HTERT RPE-1 (cell line): ENCODE data around the gene GRIK3.

Experiments
- in situ Hi-C: fragments of 300-500 bp; cut with MboI; formaldehyde crosslinking; loops from 4 replicates; pipeline ENCODE4 v1.14.3; 2020; ENCODE audit warnings: low sequenced_read_pairs

Gene GRIK3

DNA sequence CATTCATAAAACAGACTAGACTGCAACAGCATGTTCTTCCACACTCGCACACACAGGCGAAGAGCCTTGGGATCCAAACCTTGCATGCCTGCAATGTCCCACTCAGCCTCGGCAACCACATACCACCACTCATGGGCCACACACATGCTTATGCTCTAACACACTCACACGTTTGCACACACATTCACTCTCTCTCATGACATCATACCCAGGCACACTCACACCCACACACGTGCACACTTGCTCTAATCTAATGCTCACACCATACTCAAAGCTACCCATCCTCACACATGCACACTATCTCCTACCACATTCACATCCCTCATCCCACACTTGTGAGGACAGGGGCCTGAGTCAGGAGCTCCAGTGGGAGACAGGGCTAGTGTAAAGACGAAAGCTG, 50.3 kb downstream of the GRIK3 start:
- in situ Hi-C loops = no loop called here

DNA sequence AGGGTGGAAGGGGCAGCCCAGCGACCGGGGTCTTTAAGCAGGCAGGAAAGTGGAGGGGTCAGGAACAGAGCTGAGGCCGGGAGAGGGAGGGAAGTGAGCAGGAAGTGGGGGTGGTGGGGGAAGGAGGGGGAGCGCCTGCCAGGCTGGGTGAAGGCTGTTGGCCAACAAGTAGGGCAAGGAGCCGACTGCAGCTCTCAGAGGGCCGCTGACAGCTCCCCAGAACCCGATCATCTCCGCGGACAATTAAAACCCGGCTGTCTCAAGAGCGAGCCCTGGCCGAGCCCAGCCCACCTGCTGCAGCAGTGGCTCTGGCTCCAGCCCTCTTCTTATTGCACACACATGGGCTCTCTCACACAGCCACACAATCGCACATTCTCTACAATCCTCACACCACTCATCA, 51.6 kb downstream of the GRIK3 start:
- in situ Hi-C loops = no loop called here

DNA sequence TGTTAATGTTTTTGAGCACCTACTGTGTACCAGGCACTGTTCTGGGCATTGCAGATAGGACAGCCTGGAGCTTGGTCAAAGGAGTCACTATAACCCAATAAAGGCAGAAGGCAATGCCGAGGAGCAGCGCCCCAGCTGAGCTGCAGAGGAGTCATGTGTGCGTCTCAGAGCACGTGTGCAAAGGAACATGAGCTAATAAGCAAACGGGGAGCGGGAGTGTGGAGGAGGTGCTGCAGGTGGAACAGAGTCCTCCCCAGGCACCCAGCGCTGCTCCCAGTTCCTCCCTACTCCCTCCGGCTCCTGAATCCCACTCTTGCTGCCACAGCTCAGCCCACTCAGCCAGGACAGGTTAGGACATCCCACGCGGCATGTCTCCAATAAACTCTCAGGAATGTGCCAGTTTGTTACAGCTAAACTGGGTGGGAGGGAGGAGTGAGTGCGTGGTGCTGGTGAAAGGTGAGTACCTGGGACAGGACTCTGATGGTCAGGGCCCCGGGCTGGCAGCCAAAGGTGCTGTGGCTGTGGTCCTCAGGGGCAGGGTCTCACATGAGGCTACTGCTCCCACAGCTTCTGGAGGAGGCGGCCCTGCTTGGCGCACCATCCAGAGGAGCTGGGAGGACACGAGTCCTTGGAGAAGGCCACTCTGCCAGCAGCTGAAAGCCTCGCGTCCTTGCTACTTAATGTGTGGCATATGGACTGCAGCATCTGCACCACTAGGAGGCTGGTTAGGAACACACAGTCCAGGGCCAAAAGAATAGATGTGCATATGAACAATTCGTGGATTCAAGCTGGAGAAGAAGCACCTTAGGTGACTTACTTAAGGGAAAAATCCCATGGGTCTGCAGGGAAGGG, 52.3 kb downstream of the GRIK3 start:
- in situ Hi-C loops = no loop called here

DNA sequence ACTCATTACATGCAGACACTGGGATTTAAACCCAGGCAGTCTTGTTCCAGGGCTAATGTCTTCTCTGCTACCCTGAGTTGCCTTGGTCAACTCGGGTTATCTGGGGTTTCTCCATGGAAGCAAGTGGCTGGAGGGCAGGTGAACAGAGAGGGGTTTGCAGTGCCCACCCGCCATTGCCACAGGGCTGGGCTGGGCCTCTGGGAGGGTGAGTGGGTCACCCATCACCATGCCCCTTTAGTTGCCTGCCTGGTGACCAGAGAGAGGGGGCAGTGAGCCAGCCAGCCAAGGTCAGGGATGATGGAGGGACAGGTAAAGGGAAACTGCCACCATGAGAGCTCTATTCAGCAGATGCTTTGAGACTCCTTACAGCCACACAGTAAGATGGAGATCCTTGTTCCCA, 53.2 kb downstream of the GRIK3 start:
- in situ Hi-C loops = no loop called here

DNA sequence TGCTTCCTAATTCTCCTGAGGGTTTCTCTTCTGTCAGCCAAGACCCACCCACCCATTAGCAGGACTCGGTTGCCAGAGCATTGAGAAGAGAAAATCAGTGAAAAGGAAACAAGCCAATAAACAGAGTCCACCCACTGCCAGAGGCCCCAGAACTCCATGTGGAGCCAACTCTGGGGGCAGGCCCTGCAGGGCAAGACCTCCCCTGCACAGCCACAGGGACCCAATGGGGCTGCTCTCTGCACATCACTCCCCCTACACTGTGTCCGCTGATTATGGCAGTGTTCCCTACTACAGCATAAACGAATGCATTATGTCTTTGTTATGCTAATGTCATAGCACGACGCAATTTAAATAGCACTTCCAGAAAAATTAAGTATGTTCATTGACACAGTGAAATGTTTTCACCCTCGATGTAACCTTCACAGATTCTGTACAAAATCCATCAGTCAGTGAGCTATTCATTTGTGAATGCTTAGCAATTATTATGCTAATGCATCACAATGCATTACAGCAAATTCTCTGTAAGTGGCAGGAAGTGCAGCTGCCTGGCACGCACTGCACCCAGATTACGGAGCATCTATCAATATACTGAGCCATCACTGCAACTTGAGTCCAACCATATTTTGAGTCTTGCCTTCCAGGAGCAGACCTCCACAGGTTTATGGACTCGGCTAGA, 56.4 kb downstream of the GRIK3 start:
- in situ Hi-C loops = no loop called here

DNA sequence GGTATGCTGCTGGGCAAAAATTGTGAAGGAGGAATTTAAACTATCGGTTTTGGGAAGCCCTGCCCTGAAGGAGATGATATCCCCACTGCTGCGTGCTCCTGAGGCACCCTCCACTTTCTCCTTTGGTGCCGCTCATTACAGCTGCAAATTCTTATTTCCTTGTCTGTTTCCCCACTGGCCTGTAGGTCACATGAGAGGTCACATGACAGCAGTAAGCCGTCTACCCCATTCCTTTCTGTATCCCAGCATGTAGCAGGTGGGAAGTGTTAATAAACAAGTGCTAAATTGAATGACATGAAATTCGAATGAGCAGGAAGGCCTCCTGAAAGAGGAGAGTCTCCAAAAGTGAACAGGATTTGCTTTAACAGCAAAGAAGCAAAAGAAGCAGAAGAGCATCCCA, 58.7 kb downstream of the GRIK3 start:
- in situ Hi-C loops = no loop called here

DNA sequence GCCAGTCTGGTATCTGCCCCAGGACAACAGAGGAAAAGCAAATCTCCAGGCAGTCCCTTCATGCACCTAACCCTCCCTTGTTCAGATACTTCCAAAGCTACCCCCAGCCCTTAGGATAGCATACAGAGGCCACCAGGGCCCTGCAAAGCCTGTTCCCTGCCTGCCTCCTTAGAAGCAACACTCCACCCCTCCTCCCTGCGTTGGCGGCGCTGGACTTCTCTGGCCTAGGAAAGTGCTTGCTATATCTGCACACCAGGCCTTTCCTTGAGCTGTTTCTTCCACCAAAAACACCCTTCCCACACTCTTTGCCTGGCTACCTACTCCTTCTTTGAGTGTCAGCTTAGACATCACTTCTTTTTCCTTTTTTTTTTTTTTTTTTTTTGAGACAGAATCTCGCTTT, 61.3 kb downstream of the GRIK3 start:
- in situ Hi-C loops = no loop called here

DNA sequence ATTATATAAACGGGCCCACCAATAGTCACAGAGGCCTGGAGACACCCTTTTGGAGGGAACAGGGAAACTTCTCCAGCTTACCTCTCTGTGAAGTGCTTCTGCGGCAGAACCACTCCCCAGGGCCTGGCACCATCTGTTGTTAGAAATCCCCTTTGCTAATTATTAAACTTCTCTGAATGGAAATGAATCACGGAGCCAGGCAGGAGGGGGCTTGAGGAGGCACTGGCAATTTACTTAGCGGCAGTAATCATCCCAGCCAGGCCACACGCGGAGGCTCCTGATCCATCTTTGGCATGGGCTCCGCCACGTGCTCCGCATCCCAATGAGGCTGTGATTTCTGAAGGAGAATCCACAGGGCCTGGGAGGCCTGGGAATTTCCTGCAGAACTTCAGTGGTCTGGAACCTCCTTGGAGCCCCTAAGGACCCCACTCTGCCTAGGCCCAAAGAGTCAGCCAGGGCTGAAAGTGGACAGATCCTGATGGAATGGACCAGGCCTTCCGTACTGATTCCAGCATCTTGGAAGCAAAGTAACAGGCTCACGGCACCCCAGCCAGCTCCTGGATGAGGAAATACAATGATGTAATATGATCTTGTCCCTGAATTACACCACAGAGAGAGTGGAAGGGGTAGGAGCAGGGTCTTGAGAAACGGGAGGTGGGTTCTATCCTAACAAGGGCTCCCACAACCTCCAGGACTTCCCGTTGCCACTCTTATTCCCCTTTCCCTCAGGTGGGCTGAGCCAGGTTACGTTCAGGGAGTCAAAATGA, 62.3 kb downstream of the GRIK3 start:
- in situ Hi-C loops = no loop called here

DNA sequence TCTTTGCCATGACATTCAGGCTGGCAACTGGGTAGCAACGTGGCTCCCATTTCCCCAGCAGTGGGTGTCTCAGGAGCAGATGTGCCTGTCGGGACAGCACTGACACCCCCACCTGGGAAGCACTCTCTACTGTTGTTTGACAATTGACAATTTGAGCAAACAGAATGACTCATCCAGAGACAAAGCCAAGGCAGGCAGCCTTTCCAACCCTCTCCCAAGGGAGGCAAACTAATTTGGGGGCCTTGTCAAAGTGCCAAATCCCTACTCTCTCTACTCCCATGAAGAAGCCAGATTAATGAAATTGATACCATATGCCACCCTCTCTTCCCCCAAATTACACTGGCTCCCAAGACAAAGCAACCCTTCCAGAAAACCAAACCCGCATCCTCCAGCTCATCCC, 65.6 kb downstream of the GRIK3 start:
- in situ Hi-C loops = no loop called here

DNA sequence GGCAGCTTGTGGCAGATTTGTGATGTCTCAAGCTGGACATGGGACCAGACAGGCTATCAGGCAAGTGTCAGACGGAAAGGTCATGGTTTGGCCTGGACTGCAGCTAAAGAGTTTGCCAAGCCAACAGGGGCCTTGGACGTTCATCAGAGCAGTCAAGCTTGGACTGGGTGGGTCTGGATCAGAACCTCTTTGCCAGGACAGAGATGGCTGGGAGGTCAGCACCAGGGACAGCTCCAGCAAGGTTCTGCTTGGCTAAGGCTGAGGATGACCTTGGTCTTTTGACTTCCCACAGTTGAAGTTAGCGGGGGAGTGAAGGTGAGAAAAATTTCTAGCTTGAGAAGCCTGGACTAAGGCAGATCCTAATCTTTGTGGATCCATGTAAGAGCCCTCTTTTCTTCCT, 68.1 kb downstream of the GRIK3 start:
- in situ Hi-C loops = no loop called here

DNA sequence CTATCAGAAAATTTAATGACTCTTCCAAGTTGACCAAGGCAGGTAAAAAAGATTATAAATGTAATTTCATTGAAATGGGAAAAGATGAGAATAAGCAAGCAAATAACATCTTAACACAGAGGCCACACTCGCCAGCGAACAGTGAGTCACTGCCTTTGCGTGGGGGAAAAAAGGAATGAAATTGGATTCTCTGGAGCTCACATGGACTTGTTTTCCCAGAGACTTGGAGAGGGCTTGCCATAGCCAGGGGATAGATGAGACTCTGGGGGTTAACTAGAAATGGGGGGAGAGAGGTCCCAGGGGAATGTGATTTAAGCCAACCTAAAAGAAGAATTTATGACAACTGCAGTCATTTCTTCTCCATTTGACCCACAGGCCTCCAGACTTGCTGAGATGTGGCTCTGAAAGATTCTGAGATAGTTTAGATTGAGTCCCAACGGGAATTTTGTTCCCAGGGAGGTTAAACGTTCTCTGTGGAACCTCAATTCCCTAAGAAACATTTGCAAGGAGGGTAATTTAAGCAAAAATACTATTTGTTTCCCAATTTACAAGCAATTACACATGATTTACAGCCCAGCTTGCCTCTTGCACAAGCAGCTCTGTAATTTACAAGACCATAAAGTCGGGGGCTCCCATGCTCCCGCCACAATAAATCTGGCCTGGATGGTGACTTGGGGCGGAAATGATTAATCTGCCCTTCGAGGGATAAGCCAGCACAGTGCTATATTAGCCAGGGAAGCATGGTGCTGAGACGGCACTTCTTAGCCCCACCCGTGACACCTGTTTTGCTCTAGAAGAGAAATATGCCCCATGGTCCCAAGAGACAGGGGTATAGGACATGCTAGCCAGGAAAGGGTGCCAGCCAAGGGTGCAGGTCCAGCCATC, 68.8 kb downstream of the GRIK3 start:
- in situ Hi-C loops = no loop called here

DNA sequence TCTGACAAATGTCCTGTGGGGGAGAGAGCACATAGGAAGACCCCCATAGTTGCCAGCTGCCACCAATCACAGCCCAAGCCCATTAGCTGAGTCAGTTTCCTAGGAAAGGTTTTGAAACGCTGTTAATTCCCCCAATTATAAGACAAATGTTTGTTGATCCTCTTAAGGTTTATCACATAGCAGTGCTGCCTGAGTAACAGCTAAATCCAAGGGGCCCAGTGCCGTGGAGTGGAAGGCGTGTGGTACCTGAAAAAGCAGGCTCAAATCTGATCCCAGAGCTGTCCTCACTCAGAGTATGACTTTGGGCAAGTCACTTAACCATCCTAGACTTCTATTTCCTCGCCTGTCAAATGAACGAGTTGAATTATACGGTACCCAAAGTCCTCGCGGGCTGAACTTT, 69.5 kb downstream of the GRIK3 start:
- in situ Hi-C loops = no loop called here

DNA sequence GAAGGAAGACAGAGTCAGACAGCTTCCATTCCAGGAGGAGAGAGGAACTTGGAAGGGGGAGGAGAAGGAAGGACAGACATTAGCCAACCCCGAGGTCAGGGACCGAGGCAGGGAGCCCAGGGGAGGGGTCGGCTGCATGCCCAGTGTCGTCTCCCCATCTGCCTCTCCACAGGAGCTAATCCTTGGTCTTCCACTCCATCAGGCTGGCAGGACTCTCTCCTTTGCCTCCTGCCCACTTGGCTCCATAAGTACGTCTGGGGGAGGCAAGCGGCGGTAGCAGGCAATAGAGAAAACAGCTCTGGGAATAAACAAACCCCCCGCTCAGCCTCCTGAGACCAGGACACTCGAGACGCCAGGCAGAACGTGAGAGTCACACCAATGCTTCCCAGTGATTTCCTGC, 71.3 kb downstream of the GRIK3 start:
- in situ Hi-C loops = no loop called here

DNA sequence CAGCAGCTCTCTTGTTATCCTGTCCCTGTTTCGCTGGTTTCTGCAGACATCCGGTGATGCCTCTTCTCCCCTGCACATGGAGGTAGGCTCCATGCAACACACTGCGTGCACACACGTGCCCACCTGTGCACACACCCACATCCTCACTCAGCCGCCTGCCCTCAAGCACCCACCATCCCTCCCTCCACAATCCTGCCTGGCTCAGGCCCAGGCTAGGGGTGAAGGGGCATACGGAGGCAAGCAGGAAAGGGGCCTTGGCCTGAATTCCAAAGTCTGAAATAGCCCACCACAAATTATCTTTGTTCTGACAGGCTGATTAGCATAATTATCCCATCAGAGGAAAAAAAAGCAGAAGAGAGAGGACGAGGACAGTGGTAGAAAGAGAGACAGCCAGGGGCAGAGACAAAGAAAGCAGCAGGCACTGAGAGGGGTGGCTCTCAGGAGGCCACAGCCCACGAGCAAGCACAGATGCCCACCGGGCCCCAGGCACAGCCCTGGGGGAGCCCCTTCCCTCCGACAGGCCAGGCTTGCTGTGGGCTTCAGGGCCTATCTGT, 73.2 kb downstream of the GRIK3 start:
- in situ Hi-C loops = no loop called here

DNA sequence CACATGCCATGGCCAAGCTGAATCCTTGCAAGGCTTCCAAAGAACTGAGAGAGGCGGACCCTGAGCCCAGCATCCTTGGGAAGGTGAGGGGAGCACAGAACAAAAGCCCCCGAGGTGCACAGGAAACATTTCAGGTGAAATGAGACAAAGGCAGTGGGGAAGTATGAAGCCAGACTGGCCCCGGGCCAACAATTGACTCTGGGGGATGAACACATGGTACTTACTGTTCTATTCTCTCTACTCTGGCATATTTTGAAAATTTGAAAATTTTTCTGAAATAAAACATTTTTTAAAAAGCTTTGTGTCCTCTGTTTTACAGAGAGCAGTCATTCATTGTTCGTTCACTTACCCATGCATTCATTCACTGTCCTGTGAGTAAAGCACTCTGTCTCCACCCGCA, 77.7 kb downstream of the GRIK3 start:
- in situ Hi-C loops = no loop called here

DNA sequence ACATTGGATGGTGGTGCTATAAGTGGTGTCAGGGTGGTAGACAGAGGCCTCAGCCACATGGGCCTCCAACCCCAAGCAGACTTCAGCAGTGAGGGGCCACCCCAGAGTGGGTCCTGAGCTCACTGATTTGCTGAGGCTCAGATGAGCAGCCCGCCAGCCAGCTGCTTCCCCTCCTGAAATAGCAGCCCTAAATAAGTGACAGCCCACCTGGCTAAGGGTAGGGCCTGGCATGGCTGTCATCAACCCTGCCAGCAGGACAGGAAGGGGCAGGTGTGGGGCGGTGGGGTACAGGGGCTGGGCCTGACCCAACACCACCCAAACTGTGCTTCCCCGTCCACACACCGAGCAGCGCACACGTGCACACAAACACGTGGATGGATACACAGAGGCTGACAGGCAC, 79.3 kb downstream of the GRIK3 start:
- in situ Hi-C loops = no loop called here

DNA sequence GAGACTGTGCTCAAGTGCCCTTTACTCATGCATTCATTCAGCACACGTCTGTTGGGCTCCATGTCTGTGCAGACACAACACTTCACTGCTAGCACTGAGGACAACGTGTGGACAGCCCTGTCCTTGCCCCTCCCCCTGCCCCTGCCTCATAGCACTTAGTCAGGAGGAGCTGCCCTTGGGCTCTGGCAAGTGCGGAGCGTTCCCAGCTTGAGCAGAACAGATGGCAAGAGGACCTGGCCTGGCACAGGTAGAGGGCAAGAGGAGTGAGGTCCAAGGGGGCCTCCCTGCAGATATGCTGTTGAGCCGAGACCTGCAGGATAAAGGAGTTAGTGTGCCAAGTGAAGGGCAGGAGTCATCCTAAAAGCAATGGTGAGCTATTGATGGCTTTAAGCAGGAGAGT, 81.3 kb downstream of the GRIK3 start:
- in situ Hi-C loops = no loop called here

DNA sequence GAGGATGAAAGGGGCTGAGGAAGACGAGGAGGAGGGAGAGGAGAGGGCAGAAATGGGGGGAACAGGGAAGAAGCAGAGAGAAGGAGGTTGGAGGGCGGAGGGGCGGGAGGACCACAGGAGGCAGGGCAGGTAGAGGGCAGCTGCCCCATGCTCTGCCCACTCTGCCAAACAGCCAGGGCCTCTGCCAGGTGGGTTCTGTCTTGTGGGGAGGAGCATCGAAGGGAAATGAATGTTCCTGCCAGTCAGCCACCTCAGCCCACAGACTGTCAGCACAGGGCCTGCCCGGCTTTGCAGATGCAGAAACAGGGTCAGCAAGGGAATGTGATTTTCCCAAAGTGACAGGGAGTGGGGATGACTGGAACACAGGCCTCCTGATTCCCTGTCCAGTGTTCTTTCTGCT, 82.6 kb downstream of the GRIK3 start:
- in situ Hi-C loops = no loop called here

DNA sequence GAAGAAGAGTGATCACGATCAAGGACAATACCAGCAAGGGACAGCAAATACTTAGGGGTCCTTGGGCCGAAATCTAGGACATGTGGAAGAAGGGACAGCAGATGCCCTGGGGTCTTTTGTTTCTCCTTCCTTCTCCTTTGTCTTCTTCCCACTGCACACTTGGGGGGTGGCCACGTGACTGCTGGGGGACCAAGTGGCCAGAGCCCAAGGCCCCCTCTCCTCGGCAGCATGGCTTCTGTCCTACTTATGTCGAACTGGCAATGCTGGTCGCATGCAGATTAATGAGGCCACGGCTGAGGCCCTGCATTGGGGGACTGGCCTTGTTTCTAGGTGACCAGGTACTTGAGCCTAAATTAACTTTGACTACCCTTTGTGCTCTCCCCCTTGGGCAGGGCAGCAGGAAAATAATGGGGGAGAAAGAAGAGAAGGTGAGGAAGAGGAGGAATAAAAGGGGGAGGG, 83.0 kb downstream of the GRIK3 start:
- in situ Hi-C loops = no loop called here

DNA sequence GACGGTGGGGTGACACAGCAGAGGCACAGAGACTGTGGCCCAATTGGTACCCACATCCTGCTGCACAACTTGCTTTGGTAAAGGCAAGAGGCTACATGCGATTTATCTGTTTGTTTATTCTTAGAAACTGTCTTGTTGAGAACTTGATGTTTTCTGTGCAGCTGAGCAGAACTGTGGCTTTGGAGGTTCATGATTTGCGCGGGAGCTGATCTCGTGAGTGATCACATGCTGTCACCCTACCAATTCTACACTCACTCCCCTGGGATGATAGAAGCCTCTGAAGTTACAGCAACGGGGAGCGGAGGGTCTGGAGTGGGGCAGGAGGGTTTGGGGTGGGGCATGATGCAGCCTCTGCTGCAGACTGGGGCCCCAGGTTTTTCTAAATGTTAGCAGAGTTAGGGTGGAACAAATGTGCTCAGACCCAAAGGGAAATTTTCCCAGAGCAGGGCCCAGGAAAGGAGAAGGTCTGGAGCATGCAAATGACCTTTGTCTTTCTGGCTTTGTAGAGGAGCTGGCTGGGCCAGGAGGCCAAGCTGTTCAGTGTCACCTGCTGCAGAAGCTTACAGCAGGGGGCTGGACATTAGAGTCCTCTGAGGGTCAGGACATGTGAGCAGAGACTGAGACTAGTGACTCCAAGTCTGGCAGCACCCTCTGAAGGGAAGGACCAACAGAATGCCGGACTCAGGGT, 83.6 kb downstream of the GRIK3 start:
- in situ Hi-C loops = no loop called here
